ENCODE data around the gene SMCO2.

SMCO2 gene

GRCh38 chr12:27502021-27502435, 55.5 kb downstream of the SMCO2 start:
- no peak for DNase-seq

GRCh38 chr12:27504507-27504906, 58.0 kb downstream of the SMCO2 start:
- no peak for DNase-seq

- no peak for DNase-seq
Measured at GRCh38 chr12:27505109-27505508, 58.6 kb downstream of the SMCO2 start.

GRCh38 chr12:27505761-27506160, 59.2 kb downstream of the SMCO2 start:
- no peak for DNase-seq

- no peak for DNase-seq
Measured at GRCh38 chr12:27506645-27507189, 60.2 kb downstream of the SMCO2 start.

GRCh38 chr12:27508736-27509431, 62.3 kb downstream of the SMCO2 start:
- DNase-seq: no peak

- DNase-seq: no peak
Measured at GRCh38 chr12:27511031-27511722, 64.6 kb downstream of the SMCO2 start.

- no peak for DNase-seq
Measured at GRCh38 chr12:27511723-27512045, 65.1 kb downstream of the SMCO2 start.

- DNase-seq: no peak
Measured at GRCh38 chr12:27513155-27513824, 66.8 kb downstream of the SMCO2 start.

GRCh38 chr12:27515671-27516070, 69.1 kb downstream of the SMCO2 start:
- DNase-seq: no peak

GRCh38 chr12:27516625-27517024, 70.1 kb downstream of the SMCO2 start:
- DNase-seq: no peak

GRCh38 chr12:27517546-27517945, 71.0 kb downstream of the SMCO2 start:
- DNase-seq: no peak

- no peak for DNase-seq
Measured at GRCh38 chr12:27517961-27518665, 71.6 kb downstream of the SMCO2 start.

GRCh38 chr12:27521066-27521465, 74.5 kb downstream of the SMCO2 start:
- peak; percentile 49 for DNase-seq

- DNase-seq: no peak
Measured at GRCh38 chr12:27521981-27522380, 75.4 kb downstream of the SMCO2 start.

GRCh38 chr12:27523305-27523641, 76.7 kb downstream of the SMCO2 start:
- peak; percentile 45 for DNase-seq

GRCh38 chr12:27523642-27524493, 77.3 kb downstream of the SMCO2 start, which contains the start of gene PPFIBP1:
PPFIBP1 (plus strand) TSS chr12:27524206; CDS start chr12:27633397, 109,191 bp downstream.
- peak; percentile 88 for DNase-seq

- no peak for DNase-seq
Measured at GRCh38 chr12:27524494-27524835, 77.9 kb downstream of the SMCO2 start.

GRCh38 chr12:27524839-27525753, 78.6 kb downstream of the SMCO2 start:
- DNase-seq: no peak

- DNase-seq: no peak
Measured at GRCh38 chr12:27527512-27527911, 81.0 kb downstream of the SMCO2 start.

GRCh38 chr12:27528788-27529187, 82.3 kb downstream of the SMCO2 start:
- no peak for DNase-seq
